HG02885 (cell line): ENCODE measurements around the gene PGP.

ENCODE experiments used
- ATAC-seq: cut with Tn5 transposase; IDR thresholded peaks from one replicate; pipeline ENCODE4 v1.9.1; 2021; ENCODE audit warnings: mild to moderate bottlenecking; ENCODE audit not compliant: unreplicated experiment, poor library complexity

PGP gene

DNA sequence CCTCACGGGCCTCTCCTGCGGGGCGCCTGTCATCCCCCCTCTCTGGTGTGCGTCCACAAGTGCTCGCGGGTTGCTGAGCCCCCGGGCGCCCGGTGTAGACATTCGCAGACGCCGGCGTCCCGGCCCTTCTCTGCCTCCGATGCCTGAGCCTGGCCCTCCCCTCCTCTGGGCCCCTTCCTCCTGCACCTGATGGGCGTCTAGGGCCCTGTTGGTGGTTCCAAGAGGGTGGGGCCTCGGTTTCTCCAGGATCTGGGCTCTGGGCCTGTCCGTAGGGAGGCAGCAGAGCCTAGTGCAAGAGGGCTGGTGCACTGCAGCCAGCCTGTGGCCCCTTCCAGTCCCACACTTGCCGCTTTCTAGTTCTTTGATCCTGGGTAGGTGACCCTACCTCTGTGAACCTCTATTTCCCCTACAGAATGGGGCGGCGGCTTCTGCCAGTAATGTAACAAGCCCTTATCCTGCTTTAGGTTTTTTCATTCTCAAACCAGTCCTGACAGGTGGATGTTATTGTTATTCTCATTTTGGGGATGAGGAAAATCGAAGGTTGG, 9.4 kb upstream of the PGP start:
- ATAC-seq = peak; percentile 22

GRCh38 chr16:2223221-2223941, 8.7 kb upstream of the PGP start, which contains the start of gene E4F1:
Gene E4F1, plus strand, starts transcription at chr16:2223591. Its CDS starts 23 bp downstream, at chr16:2223614.
- peak; percentile 93 for ATAC-seq

- ATAC-seq = no peak
These were observed 1.7 kb upstream of the PGP start for GRCh38 chr16:2216330-2216729.

GRCh38 chr16:2213817-2214718, 572 bp downstream of the PGP start:
- peak; percentile 13 for ATAC-seq

DNA sequence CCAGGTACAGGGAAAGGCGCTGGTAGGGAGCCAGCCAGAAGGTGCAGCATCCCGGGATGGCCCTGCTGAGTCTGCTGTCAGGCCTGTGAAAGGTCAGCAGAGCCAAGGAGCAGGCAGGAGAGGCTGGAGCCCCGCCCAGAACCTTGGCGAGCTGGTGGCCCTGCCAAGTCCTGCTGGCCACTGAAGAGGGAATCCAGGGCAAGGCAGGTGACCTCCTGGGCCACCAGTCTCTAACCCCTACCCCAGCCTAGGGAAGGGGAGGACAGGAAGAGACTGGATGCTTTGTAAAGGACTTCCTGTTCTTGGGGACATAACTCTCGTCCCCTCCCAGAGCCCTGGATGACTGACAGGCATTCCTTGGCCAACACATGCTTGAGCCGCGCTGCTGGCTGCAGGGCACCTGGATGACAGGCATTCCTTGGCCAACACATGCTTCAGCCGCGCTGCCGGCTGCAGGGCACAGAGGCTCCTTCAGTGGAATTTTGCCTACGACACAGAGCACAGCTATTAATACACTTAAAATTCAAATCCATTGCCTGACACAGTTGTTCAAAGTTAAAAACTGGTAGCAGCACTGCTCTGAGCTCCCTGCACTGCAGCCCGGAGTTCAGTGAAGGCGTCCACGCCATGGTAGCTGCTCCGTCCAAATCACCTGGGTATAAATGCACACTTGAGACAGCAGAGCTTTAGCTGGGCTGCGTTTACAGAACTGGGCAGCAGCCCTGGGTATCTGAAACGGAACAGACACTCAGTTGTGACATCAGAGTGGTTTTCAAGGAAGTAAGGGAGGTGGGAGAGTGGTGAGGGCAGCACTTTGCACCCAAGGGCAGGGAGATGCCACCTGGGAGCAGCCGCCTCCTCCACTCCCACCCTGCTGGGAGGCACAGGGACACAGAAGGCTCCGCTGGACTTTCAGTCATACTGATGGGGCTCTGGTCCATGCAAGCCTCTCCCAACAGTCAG, 2.0 kb downstream of the PGP start:
- ATAC-seq = no peak

DNA sequence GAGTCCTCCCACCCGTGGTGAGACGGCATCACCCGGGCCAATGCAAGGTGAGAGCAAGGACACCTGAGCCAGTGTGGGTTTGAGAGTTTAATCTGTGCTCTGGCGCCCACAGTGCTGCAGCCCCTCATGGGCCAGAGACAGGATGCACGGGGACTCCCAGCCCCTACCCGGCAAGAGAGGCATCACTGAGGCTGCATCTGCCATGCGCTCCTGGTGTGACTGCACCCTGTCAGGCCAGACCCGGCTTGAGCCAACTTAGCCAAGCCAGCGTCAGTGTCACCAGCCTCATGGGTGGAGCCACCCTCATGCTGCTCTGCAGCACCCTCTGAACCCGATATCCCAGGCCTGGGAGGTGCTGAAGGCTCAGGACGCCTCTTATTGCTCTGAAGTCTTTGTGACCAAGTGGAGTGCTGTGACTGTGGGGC, 2.7 kb downstream of the PGP start:
- no peak for ATAC-seq

DNA sequence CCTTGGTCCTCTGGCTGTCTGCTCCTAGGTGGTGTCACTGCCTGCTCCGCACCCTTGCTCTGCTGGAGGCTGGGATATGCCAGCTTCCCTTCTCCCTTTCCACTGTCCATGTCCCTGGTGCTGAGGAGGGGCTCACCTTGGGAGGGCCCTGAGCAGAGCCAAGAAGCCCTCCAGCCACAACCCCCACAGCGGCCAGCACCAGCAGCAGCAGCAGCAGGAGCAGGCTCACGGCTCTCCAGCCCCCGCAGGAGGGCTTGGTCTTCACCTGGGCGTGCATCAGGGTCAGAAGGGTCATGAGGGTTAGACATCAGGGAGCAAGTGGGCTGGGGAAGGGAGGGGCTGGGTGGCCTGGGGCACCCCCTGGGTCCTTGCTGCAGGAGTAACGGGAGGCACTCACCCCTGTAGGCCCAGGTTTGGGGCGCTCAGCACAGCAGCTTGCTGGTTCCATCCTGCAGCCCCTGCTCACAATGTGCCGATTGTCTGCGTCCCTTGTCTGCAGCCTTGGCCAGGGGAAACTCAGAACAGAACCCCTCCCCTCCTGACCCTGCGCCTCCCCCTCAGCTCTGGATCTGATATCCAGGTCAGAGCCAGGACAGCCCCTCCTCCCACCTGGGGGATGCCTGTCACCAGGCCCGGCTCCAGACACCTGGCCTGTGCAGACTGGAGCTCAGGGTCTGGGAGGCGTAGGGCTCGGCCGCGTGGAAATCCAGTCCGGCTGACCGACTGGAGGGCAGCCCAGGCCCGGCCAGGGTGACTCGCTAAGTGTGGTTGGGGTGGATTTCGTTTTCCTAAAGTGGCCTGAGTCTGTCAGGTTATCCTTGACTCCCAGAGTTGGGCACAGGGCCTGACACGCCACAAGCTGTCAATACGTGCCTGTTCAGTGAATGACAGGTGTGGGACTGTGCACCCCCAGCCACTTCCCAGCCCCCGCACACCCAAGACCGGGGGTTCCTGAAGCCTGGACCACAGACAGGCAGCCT, 4.0 kb downstream of the PGP start, which contains the start of gene BRICD5:
Gene BRICD5, minus strand, starts transcription at position 478 of the 980 bp plus-strand sequence. Its CDS starts 30 bp downstream, at position 448.
- ATAC-seq = no peak

DNA sequence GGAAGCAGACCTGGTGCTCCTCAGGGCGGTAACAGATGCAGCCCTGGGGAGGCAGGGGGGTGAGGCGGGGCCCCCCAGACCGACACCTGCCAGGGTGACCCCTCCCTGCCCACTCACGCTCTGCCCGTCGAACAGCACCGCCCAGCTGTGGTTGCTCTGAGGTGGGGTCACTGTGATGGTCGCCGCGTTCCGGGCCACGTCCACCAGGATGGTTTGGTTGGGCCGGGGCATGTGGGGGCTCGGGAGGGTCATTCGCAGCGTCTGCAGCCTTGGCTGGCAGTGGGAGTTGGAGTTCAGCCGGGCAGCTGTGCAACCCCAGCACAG, 4.7 kb downstream of the PGP start:
- ATAC-seq = no peak

GRCh38 chr16:2209258-2210008, 5.2 kb downstream of the PGP start:
- ATAC-seq = no peak

- ATAC-seq = no peak
These were observed 5.9 kb downstream of the PGP start for GRCh38 chr16:2208772-2209171.

- ATAC-seq = no peak
These were observed 6.3 kb downstream of the PGP start for GRCh38 chr16:2208308-2208707.

DNA sequence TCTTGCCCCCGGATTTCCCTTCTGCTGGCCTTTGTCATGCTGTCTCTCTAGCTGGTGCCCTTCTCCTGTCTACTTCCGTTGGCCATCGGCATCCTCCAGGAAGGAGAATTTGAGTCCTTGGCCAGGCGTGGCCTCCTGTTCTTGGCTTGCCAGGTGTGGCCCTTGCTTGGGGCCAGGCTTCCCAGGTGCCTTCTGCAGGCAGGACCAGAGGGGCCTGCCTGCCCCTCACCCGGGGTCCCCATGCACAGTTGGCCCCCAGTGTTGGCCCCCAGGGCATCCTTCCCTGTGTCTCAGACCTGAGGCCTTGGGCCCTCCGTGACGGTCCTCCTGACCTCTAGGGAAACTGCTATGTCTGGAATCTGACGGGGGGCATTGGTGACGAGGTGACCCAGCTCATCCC, 6.8 kb downstream of the PGP start:
- no peak for ATAC-seq

GRCh38 chr16:2206780-2207433, 7.7 kb downstream of the PGP start:
- no peak for ATAC-seq

DNA sequence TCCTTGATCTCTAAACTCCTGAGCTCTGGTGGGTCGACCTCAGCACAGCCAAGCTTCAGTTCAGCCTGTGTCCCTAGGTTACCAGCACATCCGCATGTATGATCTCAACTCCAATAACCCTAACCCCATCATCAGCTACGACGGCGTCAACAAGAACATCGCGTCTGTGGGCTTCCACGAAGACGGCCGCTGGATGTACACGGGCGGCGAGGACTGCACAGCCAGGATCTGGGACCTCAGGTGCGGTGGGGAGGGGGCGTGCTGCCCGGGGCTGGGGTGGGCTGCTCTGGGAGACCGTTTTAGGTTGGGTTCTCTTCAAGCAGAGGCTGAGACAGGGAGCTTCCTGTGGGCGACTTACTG, 8.2 kb downstream of the PGP start:
- ATAC-seq = no peak

- peak; percentile 23 for ATAC-seq
These were observed 8.7 kb downstream of the PGP start for GRCh38 chr16:2205967-2206313.

- peak; percentile 78 for ATAC-seq
These were observed 9.3 kb downstream of the PGP start, which contains the start of gene MLST8 for GRCh38 chr16:2205104-2205966. Gene MLST8, plus strand, starts transcription at chr16:2205454. Its CDS starts 632 bp downstream, at chr16:2206086.
